Sciatic nerve (tissue), 2 donors: ENCODE results near the gene MCCD1. TPM values are rescaled to one million over a fixed set of nuclear protein-coding genes. Genes with fewer than 3 reads are reported as not detected.

Experiments used
- ATAC-seq: fragments of 200-7000 bp; cut with Tn5 transposase; one replicate; pipeline ENCODE4 v1.9.1; 2020; ENCODE audit warnings: mild to moderate bottlenecking, moderate library complexity
- DNase-seq: peaks from one replicate; pipeline ENCODE4 v3.0.0-alpha.2; 2020; ENCODE audit warnings: low spot score
- intact Hi-C: fragments of 100-400 bp; cut with DNase I; formaldehyde crosslinking; loops from one replicate; pipeline ENCODE4 v1.14.2; 2022
- total RNA-seq: library from RNA; stranded (reverse); fragmentation: NEBNext Ultra II Directional; extraction: Animal tissue kit (Norgen Biotek cat#: 25700); gene quantifications from one replicate; pipeline ENCODE4 v1.2.1, GENCODE V29; 2021
- donor health status: DM: no; HTN: no; CAD: no.
- donor health status: DM: no; HTN: no; CAD: no.

Gene MCCD1
- total RNA-seq, 1 donor from 2014 or later = not detected

- intact Hi-C loops = no loop called here
- ATAC-seq = peak; percentile 77
- no peak for DNase-seq
These were observed 30.1 kb downstream of the MCCD1 start for GRCh38 chr6:31558631-31559500.

DNA sequence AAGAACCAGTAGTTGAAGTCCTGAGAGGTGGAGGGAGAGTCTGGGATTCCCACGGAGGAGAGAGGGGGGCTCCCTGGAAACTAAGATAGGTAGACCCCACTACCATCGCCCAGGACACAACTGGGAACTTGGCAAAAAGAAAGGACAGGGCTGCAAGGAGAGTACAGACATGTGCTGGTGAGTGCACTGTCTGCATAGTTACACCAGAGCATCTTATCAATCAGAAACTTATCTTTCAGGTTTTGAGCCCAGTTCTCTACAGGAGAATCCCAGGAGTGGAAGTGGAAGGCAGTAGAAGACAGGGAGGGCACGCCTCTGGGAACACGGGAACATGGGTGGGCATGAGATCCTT is 30.8 kb downstream of the MCCD1 start:
- no peak for DNase-seq

GRCh38 chr6:31559958-31560696 is 31.4 kb downstream of the MCCD1 start:
- intact Hi-C loops = no loop called here
- DNase-seq (no peak), ATAC-seq (peak; percentile 68)

More for the DNA sequence above, 30.8 kb downstream of the MCCD1 start:
- no peak for ATAC-seq
- intact Hi-C loops = no loop called here

DNA sequence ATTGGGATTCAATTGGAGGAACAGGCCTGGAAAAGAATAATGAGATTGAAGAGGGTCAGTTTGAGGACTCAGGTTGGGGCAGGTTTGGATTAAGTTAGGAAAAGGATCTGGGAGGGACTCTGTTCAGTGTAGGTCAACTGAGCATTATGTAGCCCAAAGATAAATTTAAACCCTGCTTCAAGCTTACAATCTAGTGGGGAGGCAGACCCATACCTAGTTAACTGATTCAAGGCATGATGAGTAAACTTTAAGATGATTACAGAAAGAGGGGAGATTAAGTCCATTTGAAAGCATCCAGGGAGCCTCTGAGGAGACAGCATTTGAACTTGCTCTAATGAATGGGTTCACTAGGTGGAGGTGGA is 31.9 kb downstream of the MCCD1 start:
- intact Hi-C loops = no loop called here
- DNase-seq = no peak
- ATAC-seq = no peak

DNA sequence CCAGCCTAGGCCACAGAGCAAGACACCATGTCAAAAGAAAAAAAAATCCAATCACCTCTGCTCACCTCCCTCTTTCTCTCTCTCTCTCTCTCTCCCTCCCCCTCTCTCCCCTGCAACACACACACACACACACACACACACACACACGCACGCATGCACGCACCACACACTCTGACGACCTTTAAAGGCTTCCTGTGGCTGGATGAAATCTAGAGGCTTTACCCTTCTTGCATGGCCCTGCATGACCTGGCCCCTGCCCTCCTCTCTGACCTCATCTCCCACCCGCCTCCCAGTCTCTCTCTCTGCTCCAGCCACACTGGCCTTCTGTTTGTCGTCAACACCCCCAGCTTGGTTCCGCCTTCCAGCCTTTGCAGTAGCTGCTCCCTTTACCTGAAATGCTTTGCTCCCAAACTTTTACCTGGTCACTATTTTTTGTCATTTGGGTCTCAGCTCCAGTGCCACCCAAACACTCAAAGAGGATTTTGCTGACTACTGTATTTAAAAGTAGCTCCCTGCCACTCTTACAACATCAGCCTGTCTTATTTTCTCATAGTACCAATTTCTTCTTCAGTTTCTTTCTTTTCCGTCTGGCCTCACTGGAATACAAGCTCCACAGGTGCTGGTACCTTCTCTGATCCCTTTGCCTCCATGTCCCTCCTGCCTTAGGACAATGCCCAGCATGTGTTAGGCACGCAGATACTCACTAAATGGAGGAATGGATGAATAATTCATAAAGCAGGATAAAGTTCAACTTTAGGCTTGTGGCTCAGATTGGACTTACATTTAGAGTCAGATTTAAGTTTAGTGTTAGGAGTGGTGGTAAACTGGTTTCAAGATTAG is 39.0 kb downstream of the MCCD1 start:
- DNase-seq (no peak), ATAC-seq (no peak)
- intact Hi-C loops = no loop called here

DNA sequence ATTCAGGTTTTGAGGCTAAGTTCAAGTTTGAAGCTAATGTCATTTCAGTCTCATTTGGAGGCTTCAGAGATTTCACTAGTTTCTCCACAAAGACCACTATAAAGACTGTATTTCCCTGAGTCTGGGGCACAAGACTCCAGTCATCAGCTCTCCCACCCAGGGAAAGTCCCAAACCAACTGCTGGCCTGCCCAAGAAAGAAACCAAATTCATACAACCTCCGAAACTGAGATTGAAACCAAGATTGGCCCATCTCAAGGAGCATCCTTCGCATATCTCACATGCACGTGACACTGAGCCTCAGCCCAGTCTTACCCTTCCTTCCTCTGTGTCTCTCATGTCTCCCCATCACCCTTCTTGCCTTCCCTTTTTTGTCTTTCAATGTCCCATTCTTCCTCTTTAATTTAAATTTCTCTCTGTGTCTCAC is 39.8 kb downstream of the MCCD1 start:
- ATAC-seq = peak; percentile 46

GRCh38 chr6:31569861-31570536 is 41.2 kb downstream of the MCCD1 start:
- no peak for DNase-seq
- intact Hi-C loops = no loop called here

More for the DNA sequence above, 39.8 kb downstream of the MCCD1 start:
- intact Hi-C loops = no loop called here
- no peak for DNase-seq

DNA sequence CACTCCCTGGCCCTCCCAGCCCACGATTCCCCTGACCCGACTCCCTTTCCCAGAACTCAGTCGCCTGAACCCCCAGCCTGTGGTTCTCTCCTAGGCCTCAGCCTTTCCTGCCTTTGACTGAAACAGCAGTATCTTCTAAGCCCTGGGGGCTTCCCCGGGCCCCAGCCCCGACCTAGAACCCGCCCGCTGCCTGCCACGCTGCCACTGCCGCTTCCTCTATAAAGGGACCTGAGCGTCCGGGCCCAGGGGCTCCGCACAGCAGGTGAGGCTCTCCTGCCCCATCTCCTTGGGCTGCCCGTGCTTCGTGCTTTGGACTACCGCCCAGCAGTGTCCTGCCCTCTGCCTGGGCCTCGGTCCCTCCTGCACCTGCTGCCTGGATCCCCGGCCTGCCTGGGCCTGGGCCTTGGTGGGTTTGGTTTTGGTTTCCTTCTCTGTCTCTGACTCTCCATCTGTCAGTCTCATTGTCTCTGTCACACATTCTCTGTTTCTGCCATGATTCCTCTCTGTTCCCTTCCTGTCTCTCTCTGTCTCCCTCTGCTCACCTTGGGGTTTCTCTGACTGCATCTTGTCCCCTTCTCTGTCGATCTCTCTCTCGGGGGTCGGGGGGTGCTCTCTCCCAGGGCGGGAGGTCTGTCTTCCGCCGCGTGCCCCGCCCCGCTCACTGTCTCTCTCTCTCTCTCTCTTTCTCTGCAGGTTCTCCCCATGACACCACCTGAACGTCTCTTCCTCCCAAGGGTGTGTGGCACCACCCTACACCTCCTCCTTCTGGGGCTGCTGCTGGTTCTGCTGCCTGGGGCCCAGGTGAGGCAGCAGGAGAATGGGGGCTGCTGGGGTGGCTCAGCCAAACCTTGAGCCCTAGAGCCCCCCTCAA is 43.5 kb downstream of the MCCD1 start, which contains the start of gene LTA:
Gene LTA, plus strand, starts transcription at position 249 of the 871 bp plus-strand sequence. Its CDS starts 454 bp downstream, at position 703.
- ATAC-seq (no peak), DNase-seq (no peak)
- intact Hi-C loops = no loop called here

More at GRCh38 chr6:31569861-31570536, 41.2 kb downstream of the MCCD1 start:
- ATAC-seq = no peak

GRCh38 chr6:31573239-31574105 is 44.7 kb downstream of the MCCD1 start:
- DNase-seq = no peak
- ATAC-seq = no peak
- intact Hi-C loops = no loop called here

- intact Hi-C loops = no loop called here
- no peak for ATAC-seq
- DNase-seq = no peak
These were observed 45.6 kb downstream of the MCCD1 start for GRCh38 chr6:31574106-31575061.

DNA sequence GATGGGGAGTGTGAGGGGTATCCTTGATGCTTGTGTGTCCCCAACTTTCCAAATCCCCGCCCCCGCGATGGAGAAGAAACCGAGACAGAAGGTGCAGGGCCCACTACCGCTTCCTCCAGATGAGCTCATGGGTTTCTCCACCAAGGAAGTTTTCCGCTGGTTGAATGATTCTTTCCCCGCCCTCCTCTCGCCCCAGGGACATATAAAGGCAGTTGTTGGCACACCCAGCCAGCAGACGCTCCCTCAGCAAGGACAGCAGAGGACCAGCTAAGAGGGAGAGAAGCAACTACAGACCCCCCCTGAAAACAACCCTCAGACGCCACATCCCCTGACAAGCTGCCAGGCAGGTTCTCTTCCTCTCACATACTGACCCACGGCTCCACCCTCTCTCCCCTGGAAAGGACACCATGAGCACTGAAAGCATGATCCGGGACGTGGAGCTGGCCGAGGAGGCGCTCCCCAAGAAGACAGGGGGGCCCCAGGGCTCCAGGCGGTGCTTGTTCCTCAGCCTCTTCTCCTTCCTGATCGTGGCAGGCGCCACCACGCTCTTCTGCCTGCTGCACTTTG is 46.7 kb downstream of the MCCD1 start, which contains the start of gene TNF:
Gene TNF, plus strand, starts transcription at position 231 of the 567 bp plus-strand sequence. Its CDS starts 177 bp downstream, at position 408.
- ATAC-seq (peak; percentile 64), DNase-seq (no peak)
- intact Hi-C loops = no loop called here

DNA sequence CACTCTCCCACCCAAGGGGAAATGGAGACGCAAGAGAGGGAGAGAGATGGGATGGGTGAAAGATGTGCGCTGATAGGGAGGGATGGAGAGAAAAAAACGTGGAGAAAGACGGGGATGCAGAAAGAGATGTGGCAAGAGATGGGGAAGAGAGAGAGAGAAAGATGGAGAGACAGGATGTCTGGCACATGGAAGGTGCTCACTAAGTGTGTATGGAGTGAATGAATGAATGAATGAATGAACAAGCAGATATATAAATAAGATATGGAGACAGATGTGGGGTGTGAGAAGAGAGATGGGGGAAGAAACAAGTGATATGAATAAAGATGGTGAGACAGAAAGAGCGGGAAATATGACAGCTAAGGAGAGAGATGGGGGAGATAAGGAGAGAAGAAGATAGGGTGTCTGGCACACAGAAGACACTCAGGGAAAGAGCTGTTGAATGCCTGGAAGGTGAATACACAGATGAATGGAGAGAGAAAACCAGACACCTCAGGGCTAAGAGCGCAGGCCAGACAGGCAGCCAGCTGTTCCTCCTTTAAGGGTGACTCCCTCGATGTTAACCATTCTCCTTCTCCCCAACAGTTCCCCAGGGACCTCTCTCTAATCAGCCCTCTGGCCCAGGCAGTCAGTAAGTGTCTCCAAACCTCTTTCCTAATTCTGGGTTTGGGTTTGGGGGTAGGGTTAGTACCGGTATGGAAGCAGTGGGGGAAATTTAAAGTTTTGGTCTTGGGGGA is 47.4 kb downstream of the MCCD1 start:
- intact Hi-C loops = no loop called here
- DNase-seq = no peak
- ATAC-seq = no peak

- ATAC-seq (no peak), DNase-seq (no peak)
- intact Hi-C loops = no loop called here
These were observed 48.3 kb downstream of the MCCD1 start for GRCh38 chr6:31576897-31577578.

GRCh38 chr6:31577579-31577966 is 48.8 kb downstream of the MCCD1 start:
- no peak for DNase-seq
- no peak for ATAC-seq
- intact Hi-C loops = no loop called here
